ENCODE results near the gene PGAP2.

- no peak for TF ChIP-seq CTCF (IDR thresholded peaks at IDR 0.05; ENCODE audit: insufficient read depth, low read depth, low read length)
- TF ChIP-seq EZH2 (IDR thresholded peaks at IDR 0.05; ENCODE audit: insufficient read depth, low read length): no peak
Measured at GRCh38 chr11:3815845-3816244, 7.5 kb downstream of the PGAP2 start.

Data from astrocyte (in vitro differentiated cells and primary cell).